GM21515 (cell line): ENCODE results near the gene NOC2L.

Experiments used
- ATAC-seq: cut with Tn5 transposase; IDR thresholded peaks from one replicate; pipeline ENCODE4 v1.9.1; 2021; ENCODE audit not compliant: unreplicated experiment

Gene NOC2L

DNA sequence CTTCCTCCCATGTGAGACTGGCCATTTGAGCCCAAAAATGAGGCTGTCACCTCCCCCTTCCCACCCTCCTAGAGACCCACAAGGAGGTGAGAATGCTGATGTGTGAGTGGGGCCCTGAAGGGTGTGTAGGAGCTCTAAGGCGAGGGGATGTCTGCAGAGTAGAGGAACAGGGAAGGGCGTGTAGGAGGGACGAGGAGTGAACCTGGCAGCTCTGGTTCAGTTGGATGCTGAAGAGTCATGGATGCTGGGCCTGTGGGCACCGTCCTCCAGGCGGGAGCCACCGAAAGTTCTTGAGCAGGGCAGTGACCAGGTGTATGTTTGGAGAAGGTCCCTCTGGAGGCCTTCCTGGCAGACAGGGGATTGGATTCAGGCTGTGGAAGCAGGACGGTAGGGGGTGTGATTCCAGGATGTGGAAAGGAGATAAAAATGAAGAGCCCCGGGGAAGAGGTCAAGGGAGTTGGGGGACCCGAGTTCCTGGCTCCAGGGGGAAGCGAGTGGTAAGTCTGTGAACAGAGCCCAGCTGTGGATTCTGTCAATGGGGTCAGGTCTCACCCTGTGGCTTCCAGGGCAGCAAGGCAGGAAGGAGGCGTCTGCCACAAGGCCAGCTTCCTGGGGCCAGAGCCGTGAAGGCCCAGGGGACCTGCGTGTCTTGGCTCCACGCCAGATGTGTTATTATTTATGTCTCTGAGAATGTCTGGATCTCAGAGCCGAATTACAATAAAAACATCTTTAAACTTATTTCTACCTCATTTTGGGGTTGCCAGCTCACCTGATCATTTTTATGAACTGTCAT, 27.5 kb downstream of the NOC2L start:
- ATAC-seq: no peak

GRCh38 chr1:930633-931138, 28.4 kb downstream of the NOC2L start:
- no peak for ATAC-seq

GRCh38 chr1:929712-930632, 29.1 kb downstream of the NOC2L start:
- ATAC-seq: no peak

- ATAC-seq: no peak
These were observed 30.0 kb downstream of the NOC2L start for GRCh38 chr1:928825-929661.

- no peak for ATAC-seq
These were observed 31.3 kb downstream of the NOC2L start for GRCh38 chr1:927748-928147.

DNA sequence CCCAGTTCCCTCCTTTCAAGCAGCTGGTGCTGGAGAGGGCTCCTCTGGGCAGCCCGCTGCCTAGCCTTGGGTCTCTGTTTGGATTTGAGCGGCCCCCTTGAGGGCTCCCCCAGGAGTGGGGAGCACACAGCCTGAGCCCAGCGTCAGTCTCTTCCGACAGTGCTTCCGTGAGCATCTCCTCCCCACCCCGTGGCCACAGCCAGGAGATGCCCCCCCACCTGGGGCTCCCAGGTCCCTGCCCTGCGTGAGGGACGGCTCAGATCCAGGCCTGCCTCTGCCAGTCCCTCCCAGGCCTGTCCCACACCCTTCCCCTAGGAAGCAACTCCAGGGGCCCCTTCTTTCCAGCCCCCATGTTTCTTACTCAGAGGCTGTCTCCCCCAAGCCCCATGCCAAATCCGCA, 31.8 kb downstream of the NOC2L start:
- no peak for ATAC-seq

DNA sequence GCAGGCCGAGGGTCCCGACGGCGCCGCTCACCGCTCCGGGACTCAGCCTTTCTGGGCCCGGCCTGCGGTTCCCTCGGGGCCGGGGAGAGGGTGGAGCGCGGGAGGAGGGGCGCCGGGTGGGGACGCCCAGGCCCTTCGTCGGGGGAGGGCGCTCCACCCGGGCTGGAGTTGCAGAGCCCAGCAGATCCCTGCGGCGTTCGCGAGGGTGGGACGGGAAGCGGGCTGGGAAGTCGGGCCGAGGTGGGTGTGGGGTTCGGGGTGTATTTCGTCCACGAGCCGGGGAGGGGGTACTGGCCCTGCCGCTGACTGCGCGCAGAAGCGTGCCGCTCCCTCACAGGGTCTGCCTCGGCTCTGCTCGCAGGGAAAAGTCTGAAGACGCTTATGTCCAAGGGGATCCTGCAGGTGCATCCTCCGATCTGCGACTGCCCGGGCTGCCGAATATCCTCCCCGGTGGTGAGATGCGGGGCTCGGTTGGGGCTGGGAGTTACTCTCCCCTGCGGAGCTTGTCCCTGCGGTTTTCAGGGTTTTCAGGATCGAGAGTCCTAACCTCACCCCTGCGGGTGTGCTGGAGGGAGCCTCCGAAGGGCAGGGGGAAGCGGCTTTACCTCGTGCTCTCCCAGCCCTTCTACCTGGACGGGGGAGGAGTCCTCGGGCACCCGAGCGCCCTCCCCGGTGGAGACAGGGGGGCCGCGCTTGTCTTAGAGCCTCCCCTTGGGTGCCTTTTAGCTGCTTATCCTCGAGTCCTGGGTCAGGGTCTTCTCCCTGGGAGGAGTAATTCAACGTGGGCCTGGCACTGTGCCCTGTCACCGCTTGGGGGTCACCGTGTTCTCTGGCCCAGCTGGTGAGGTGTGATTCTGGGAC, 33.3 kb downstream of the NOC2L start:
- no peak for ATAC-seq

DNA sequence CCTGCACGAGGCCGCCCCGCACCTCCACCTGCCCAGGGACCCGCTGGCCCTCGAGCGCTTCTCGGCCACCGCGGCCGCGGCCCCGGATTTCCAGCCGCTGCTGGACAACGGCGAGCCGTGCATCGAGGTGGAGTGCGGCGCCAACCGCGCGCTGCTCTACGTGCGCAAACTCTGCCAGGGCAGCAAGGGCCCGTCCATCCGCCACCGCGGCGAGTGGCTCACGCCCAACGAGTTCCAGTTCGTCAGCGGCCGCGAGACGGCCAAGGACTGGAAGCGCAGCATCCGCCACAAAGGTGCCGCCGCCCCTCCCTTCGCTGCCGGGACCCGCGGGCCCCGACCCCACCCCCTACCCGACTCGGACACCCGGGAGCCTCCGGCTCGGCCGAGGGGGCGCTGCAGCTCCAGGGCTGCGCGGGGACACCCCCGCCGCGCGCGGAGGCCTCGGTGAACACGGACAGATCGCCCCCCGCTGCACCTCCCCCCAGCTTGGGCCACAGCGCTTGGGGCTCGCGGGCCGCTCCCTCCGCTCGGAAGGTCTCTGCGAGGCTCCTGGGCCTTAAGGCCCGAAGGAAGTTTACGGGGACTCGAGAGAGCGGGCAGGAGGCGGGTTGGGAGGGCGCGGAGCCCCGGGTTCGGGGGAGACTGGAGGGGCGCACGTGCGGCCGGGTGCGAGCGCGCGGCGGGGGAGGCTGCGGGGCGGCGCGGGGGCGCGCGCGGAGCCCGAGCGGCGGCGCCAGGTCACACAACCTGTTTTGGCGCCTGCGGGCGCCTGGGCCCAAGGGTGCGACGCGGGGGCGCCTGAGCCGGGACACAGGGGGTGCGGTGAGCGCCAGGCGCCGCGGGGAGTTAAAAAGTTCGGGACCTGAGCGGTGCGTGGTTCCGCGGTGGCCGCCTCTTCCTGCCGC, 34.1 kb downstream of the NOC2L start:
- ATAC-seq: no peak

DNA sequence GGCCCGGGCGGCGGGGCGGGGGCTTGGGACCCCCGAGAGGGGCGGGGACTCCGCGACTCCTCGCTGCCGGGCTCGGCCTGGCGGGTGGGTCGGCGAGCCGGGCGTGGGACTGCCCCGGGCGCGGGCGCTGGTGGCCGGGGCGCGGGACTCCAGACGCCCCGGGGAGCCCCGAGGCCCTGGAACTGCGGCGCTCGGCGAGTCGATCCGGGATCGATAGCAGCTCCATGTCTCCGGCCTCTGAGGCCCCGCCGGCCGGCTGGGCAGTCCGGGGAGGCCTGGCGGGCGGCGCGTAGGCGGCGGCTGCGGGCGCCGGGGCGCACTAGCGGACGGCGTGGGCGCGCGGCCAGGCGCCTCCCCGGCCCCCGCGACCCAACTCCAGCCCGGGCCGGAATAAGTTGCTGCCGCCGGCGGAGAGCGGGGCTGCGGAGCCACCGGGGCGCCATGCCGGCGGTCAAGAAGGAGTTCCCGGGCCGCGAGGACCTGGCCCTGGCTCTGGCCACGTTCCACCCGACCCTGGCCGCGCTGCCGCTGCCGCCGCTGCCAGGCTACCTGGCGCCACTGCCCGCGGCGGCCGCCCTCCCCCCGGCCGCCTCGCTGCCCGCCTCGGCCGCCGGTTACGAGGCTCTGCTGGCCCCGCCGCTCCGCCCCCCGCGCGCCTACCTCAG, 34.9 kb downstream of the NOC2L start:
- no peak for ATAC-seq

- no peak for ATAC-seq
These were observed 35.7 kb downstream of the NOC2L start, which contains the start of gene SAMD11 for GRCh38 chr1:923131-923990. SAMD11 (plus strand) TSS chr1:923923; CDS start chr1:924432, 509 bp downstream.

- ATAC-seq: no peak
These were observed 37.8 kb downstream of the NOC2L start for GRCh38 chr1:921011-921837.

DNA sequence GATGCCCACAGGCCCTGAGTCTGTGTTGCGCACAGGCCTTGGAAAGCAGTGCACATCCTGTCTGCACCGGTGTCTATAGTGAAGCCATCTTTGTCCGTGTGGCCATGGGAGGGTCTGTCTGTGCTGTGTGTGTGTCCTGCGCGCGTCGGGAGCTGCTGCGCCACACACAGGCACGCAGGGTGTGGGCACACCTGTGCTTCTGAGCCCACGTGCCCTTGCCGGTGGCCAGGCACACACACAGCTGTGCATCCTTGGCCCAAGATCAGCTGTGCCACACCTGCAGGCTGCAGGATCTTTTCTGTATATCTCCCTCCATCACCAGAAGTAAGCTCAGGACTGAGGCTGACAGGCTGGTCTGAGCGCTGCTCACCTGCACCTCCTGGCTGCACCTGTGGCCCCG, 38.5 kb downstream of the NOC2L start:
- no peak for ATAC-seq

- ATAC-seq: no peak
These were observed 39.0 kb downstream of the NOC2L start for GRCh38 chr1:920010-920409.

GRCh38 chr1:919271-919872, 39.7 kb downstream of the NOC2L start:
- ATAC-seq: no peak

- no peak for ATAC-seq
These were observed 40.2 kb downstream of the NOC2L start for GRCh38 chr1:918843-919242.

- no peak for ATAC-seq
These were observed 40.7 kb downstream of the NOC2L start for GRCh38 chr1:918353-918752.
